GM12878 (cell line): ENCODE data around the gene SLMAP. TPM values are rescaled to one million over a fixed set of nuclear protein-coding genes. Genes with fewer than 3 reads are reported as not detected.

Source experiments
- ATF7 ChIP-seq: fragments of 450-650 bp; IDR thresholded peaks from 2 replicates; pipeline ENCODE4 v1.6.1; 2016; ENCODE audit warnings: low read depth, mild to moderate bottlenecking
- BCL11A ChIP-seq: IDR thresholded peaks from 2 replicates; pipeline ENCODE4 v1.6.1; 2011; ENCODE audit warnings: low read depth, low read length
- BHLHE40 ChIP-seq, 2 experiments: fragments of 450-650 bp in 1 of 2; IDR thresholded peaks; 2 replicates each; pipeline ENCODE4 v1.6.1; 2011 to 2017; ENCODE audit warnings: low read depth in 2 of 2, borderline replicate concordance in 1 of 2, improper control_type of control experiment in 1 of 2, low read length in 1 of 2, mild to moderate bottlenecking in 1 of 2
- BMI1 ChIP-seq: fragments of 450-650 bp; IDR thresholded peaks from 2 replicates; pipeline ENCODE4 v1.6.1; 2016; ENCODE audit warnings: mild to moderate bottlenecking, moderate library complexity, borderline replicate concordance
- CREB1 ChIP-seq: IDR thresholded peaks from 2 replicates; pipeline ENCODE4 v1.6.1; 2012; ENCODE audit warnings: low read depth, mild to moderate bottlenecking, inconsistent platforms
- E2F4 ChIP-seq: IDR thresholded peaks from 2 replicates; pipeline ENCODE4 v1.6.1; 2012; ENCODE audit warnings: low read depth, low read length, improper control_type of control experiment
- EP300 ChIP-seq, 2 experiments: fragments of 150-350 bp in 1 of 2; IDR thresholded peaks; 2 replicates each; pipeline ENCODE4 v1.6.1; 2011 to 2012; ENCODE audit warnings: low read depth in 2 of 2, low read length in 2 of 2, borderline replicate concordance in 1 of 2, improper control_type of control experiment in 1 of 2, inconsistent platforms in 1 of 2; ENCODE audit not compliant: control insufficient read depth in 1 of 2
- FOS ChIP-seq: IDR thresholded peaks from 3 replicates; pipeline ENCODE4 v1.6.1; 2011; ENCODE audit warnings: borderline replicate concordance; ENCODE audit not compliant: insufficient read length; ENCODE audit errors: extremely low read depth
- FOXK2 ChIP-seq: fragments of 450-650 bp; IDR thresholded peaks from 2 replicates; pipeline ENCODE4 v1.6.1; 2017; ENCODE audit warnings: mild to moderate bottlenecking, moderate library complexity
- GATAD2B ChIP-seq: fragments of 450-650 bp; conservative IDR thresholded peaks from 2 replicates; pipeline ENCODE4 v1.6.1; 2017; ENCODE audit warnings: low read depth, mild to moderate bottlenecking, moderate library complexity
- MYB ChIP-seq: fragments of 150-350 bp; IDR thresholded peaks from 2 replicates; pipeline ENCODE4 v1.6.1; 2014; ENCODE audit warnings: mild to moderate bottlenecking, low read depth, low read length, borderline replicate concordance
- NBN ChIP-seq: fragments of 450-650 bp; IDR thresholded peaks from 2 replicates; pipeline ENCODE4 v1.6.1; 2016
- NFYB ChIP-seq: IDR thresholded peaks from 2 replicates; pipeline ENCODE4 v1.6.1; 2011; ENCODE audit warnings: low read depth, mild to moderate bottlenecking, low read length, improper control_type of control experiment, moderate library complexity; ENCODE audit not compliant: insufficient read depth
- NR2F1 ChIP-seq: fragments of 450-650 bp; conservative IDR thresholded peaks from 2 replicates; pipeline ENCODE4 v1.6.1; 2017; ENCODE audit warnings: mild to moderate bottlenecking
- NRF1 ChIP-seq: conservative IDR thresholded peaks from 2 replicates; pipeline ENCODE4 v1.6.1; 2011; ENCODE audit warnings: mild to moderate bottlenecking, low read depth, low read length, improper control_type of control experiment
- RAD21 ChIP-seq: IDR thresholded peaks from 2 replicates; pipeline ENCODE4 v1.6.1; 2011; ENCODE audit warnings: mild to moderate bottlenecking, low read depth, low read length, moderate library complexity; ENCODE audit not compliant: insufficient read depth
- RBBP5 ChIP-seq: fragments of 200-600 bp; sonication (generic); conservative IDR thresholded peaks from 2 replicates; pipeline ENCODE4 v1.6.1; 2016
- SIX5 ChIP-seq: IDR thresholded peaks from 2 replicates; pipeline ENCODE4 v1.6.1; 2011; ENCODE audit warnings: mild to moderate bottlenecking, low read depth, low read length, moderate library complexity; ENCODE audit not compliant: severe bottlenecking
- SMAD1 ChIP-seq: fragments of 450-650 bp; IDR thresholded peaks from 2 replicates; pipeline ENCODE4 v1.6.1; 2018; ENCODE audit warnings: mild to moderate bottlenecking, low read depth; ENCODE audit not compliant: partially characterized antibody
- SP1 ChIP-seq: IDR thresholded peaks from one replicate; pipeline ENCODE4 v1.6.1; 2011; ENCODE audit warnings: low read depth, low read length
- SPI1 ChIP-seq: IDR thresholded peaks from 2 replicates; pipeline ENCODE4 v1.6.1; 2011; ENCODE audit warnings: low read depth, mild to moderate bottlenecking, low read length, moderate library complexity, borderline replicate concordance; ENCODE audit not compliant: insufficient read depth
- SUPT20H ChIP-seq: IDR thresholded peaks from 2 replicates; pipeline ENCODE4 v1.6.1; 2011; ENCODE audit warnings: low read depth, mild to moderate bottlenecking, low read length, moderate library complexity, borderline replicate concordance; ENCODE audit not compliant: control insufficient read depth
- TAF1 ChIP-seq: IDR thresholded peaks from 2 replicates; pipeline ENCODE4 v1.6.1; 2011; ENCODE audit warnings: mild to moderate bottlenecking, low read depth, low read length, borderline replicate concordance
- TCF3 ChIP-seq: IDR thresholded peaks from 2 replicates; pipeline ENCODE4 v1.6.1; 2012; ENCODE audit warnings: low read depth, mild to moderate bottlenecking, low read length, borderline replicate concordance; ENCODE audit not compliant: insufficient read depth
- WRNIP1 ChIP-seq: IDR thresholded peaks from 2 replicates; pipeline ENCODE4 v1.6.1; 2011; ENCODE audit warnings: low read depth, low read length, improper control_type of control experiment, borderline replicate concordance
- ZBED1 ChIP-seq: IDR thresholded peaks from 2 replicates; pipeline ENCODE4 v1.6.1; 2016; ENCODE audit warnings: borderline replicate concordance
- polyA plus RNA-seq, 11 experiments: library from polyadenylated mRNA; depleted of rRNA in 4 of 11; unstranded in 6 of 11; stranded (reverse) in 5 of 11; fragments of >200 nt; fragmentation: Nextera tagmentation in 4 of 11; fragmentation: Illumina TruSeq in 1 of 11; extraction: Ambion mirVana in 4 of 11; extraction: Trizol in 1 of 11; gene quantifications; 1 replicate in 1 of 11; 2 replicates in 10 of 11; pipeline versions ENCODE4 v1.2.1 to v1.2.3, GENCODE V29; 2011 to 2016; ENCODE audit warnings: inconsistent platforms in 2 of 11, missing spikeins in 2 of 11, low read depth in 1 of 11
- total RNA-seq, 4 experiments: library from RNA; depleted of rRNA in 3 of 4; stranded (reverse); fragments of >200 nt in 3 of 4; fragmentation: Illumina TruSeq in 1 of 4; extraction: Trizol in 1 of 4; gene quantifications; 2 replicates each; pipeline versions ENCODE4 v1.2.1 to v1.2.3, GENCODE V29; 2013 to 2021
- TF ChIP-seq, protein P1 (sequence below): fragments of 450-650 bp; IDR thresholded peaks from 2 replicates; pipeline ENCODE4 v1.6.1; 2017; ENCODE audit warnings: mild to moderate bottlenecking

SLMAP gene
- total and polyA plus RNA-seq, 10 of the 15 experiments (the other 5 are each of a cell fraction or from before 2014, with no cell fraction given) = 8.3 to 43.8 (median 26.4) TPM

GRCh38 chr3:57755741-57756527 lies at the start of gene SLMAP (continued):
- TF ChIP-seq SP1 = peak; percentile 69
- peak; percentile 95; the same call in 1 of the 2 replicates for TF ChIP-seq TAF1
- peak; percentile 89 to 93 for TF ChIP-seq BHLHE40 (IDR thresholded peaks at IDR 0.05; ENCODE audit: borderline replicate concordance in 1 of 2, low read depth in 2 of 2, low read length in 1 of 2)
- no peak for TF ChIP-seq E2F4
- TF ChIP-seq NBN = peak; percentile 66; the same call in 1 of the 2 replicates
- no peak for TF ChIP-seq BMI1
- TF ChIP-seq ZBED1 = 0 out of 2 replicates have a peak, but pooled peaks have one; percentile 20
- no peak for TF ChIP-seq RBBP5
- 0 out of 2 replicates have a peak, but pooled peaks have one; percentile 73 for TF ChIP-seq MYB
- TF ChIP-seq BCL11A = peak; percentile 10; the same call in 1 of the 2 replicates
- TF ChIP-seq SIX5 = peak; percentile 96
- TF ChIP-seq WRNIP1 = peak; percentile 28; the same call in 1 of the 2 replicates
- no peak for TF ChIP-seq SUPT20H
- no peak for TF ChIP-seq SMAD1
- TF ChIP-seq CREB1 = peak; percentile 72; the same call in 1 of the 2 replicates
- TF ChIP-seq ATF7 = peak; percentile 40; the same call in 1 of the 2 replicates
- TF ChIP-seq FOS = no peak
- TF ChIP-seq TCF3 = no peak
- TF ChIP-seq RAD21 = no peak
- peak; percentile 63 for TF ChIP-seq NR2F1
- TF ChIP-seq NRF1 = no peak; the same call in 1 of the 2 replicates
- TF ChIP-seq GATAD2B = no peak
- TF ChIP-seq NFYB = no peak
- TF ChIP-seq, protein P1, sequence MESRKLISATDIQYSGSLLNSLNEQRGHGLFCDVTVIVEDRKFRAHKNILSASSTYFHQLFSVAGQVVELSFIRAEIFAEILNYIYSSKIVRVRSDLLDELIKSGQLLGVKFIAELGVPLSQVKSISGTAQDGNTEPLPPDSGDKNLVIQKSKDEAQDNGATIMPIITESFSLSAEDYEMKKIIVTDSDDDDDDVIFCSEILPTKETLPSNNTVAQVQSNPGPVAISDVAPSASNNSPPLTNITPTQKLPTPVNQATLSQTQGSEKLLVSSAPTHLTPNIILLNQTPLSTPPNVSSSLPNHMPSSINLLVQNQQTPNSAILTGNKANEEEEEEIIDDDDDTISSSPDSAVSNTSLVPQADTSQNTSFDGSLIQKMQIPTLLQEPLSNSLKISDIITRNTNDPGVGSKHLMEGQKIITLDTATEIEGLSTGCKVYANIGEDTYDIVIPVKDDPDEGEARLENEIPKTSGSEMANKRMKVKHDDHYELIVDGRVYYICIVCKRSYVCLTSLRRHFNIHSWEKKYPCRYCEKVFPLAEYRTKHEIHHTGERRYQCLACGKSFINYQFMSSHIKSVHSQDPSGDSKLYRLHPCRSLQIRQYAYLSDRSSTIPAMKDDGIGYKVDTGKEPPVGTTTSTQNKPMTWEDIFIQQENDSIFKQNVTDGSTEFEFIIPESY = no peak
- no peak for TF ChIP-seq FOXK2
- no peak for TF ChIP-seq SPI1
- TF ChIP-seq EP300 (IDR thresholded peaks at IDR 0.05; ENCODE audit: borderline replicate concordance in 1 of 2, control insufficient read depth in 1 of 2, low read depth in 2 of 2, low read length in 2 of 2) = 0 out of 4 replicates have a peak, but pooled peaks of 1 of the 2 experiments have one; percentile 30
